ENCODE measurements around the gene LBX1.
"Not testable (repeated sequence)": the region's sequence is repeated elsewhere in the genome, so short reads cannot be mapped to it uniquely, and the experiment has no call there.

LBX1 gene

GRCh38 chr10:101217044-101217425 is 12.2 kb downstream of the LBX1 start:
- TF ChIP-seq CTCF (conservative IDR thresholded peaks at IDR 0.05; ENCODE audit: control insufficient read depth, insufficient read depth, low read depth, low read length) = no peak
- no peak for DNase-seq (ENCODE audit: low read depth)
- no peak overlapping the region for H3K4me3 ChIP-seq (ENCODE audit: control insufficient read depth, low read depth, low read length)

- no peak for TF ChIP-seq CTCF (conservative IDR thresholded peaks at IDR 0.05; ENCODE audit: control insufficient read depth, insufficient read depth, low read depth, low read length)
- H3K4me3 ChIP-seq (ENCODE audit: control insufficient read depth, low read depth, low read length) = no peak overlapping the region
- DNase-seq (ENCODE audit: low read depth) = no peak
Observed at GRCh38 chr10:101216207-101217043, 12.8 kb downstream of the LBX1 start.

- no peak for TF ChIP-seq CTCF (conservative IDR thresholded peaks at IDR 0.05; ENCODE audit: control insufficient read depth, insufficient read depth, low read depth, low read length)
- DNase-seq (ENCODE audit: low read depth) = no peak
- no peak overlapping the region for H3K4me3 ChIP-seq (ENCODE audit: control insufficient read depth, low read depth, low read length)
Observed at GRCh38 chr10:101215397-101216206, 13.7 kb downstream of the LBX1 start.

- DNase-seq (ENCODE audit: low read depth) = peak; percentile 43
Observed at GRCh38 chr10:101214446-101215396, 14.5 kb downstream of the LBX1 start.

GRCh38 chr10:101208543-101208942 is 20.7 kb downstream of the LBX1 start:
- no peak overlapping the region for H3K4me3 ChIP-seq (ENCODE audit: control insufficient read depth, low read depth, low read length)
- no peak for DNase-seq (ENCODE audit: low read depth)
- TF ChIP-seq CTCF (conservative IDR thresholded peaks at IDR 0.05; ENCODE audit: control insufficient read depth, insufficient read depth, low read depth, low read length) = no peak

More at GRCh38 chr10:101214446-101215396, 14.5 kb downstream of the LBX1 start:
- TF ChIP-seq CTCF (conservative IDR thresholded peaks at IDR 0.05; ENCODE audit: control insufficient read depth, insufficient read depth, low read depth, low read length) = peak; percentile 73
- no peak overlapping the region for H3K4me3 ChIP-seq (ENCODE audit: control insufficient read depth, low read depth, low read length)

GRCh38 chr10:101207026-101207425 is 22.2 kb downstream of the LBX1 start:
- no peak for TF ChIP-seq CTCF (conservative IDR thresholded peaks at IDR 0.05; ENCODE audit: control insufficient read depth, insufficient read depth, low read depth, low read length)
- no peak overlapping the region for H3K4me3 ChIP-seq (ENCODE audit: control insufficient read depth, low read depth, low read length)
- no peak for DNase-seq (ENCODE audit: low read depth)

GRCh38 chr10:101202667-101203066 is 26.6 kb downstream of the LBX1 start:
- not testable (repeated sequence) for DNase-seq (ENCODE audit: low read depth); H3K4me3 ChIP-seq (ENCODE audit: control insufficient read depth, low read depth, low read length)

- not testable (repeated sequence) for H3K4me3 ChIP-seq (ENCODE audit: control insufficient read depth, low read depth, low read length); DNase-seq (ENCODE audit: low read depth)
Observed at GRCh38 chr10:101198326-101198977, 30.8 kb downstream of the LBX1 start.
